ENCODE results near the gene UBE2G2. TPM values are rescaled to one million over a fixed set of nuclear protein-coding genes. Genes with fewer than 3 reads are reported as not detected.

The UBE2G2 gene
- total RNA-seq (100 to 1,000 TPM in 3 of 7 donors, 10 to 100 TPM in 4; 81.1 to 125 (median 93.8) TPM), polyA plus RNA-seq (10 to 100 TPM; 39.4 to 58.0 (median 46.9) TPM)
- long read RNA-seq, donor 1, full-length matches to known transcripts, result 21 of 21 reads
- long read RNA-seq, donor 1, partial matches to known transcripts, result 0 of 21 reads
- long read RNA-seq, donor 1, other reads (novel, unspliced or antisense), result 0 of 21 reads
- long read RNA-seq, donor 2, full-length matches to known transcripts, result 6 of 6 reads
- long read RNA-seq, donor 2, partial matches to known transcripts, result 0 of 6 reads
- long read RNA-seq, donor 2, other reads (novel, unspliced or antisense), result 0 of 6 reads

GRCh38 chr21:44801468-44802395, at the start of gene UBE2G2:
Gene UBE2G2 (minus strand): TSS chr21:44801820. CDS start chr21:44801748, 72 bp downstream.
- Histone ChIP-seq H3K9me3 (no peaks in the 10 kb centered on the region), H3K27me3 (replicated peaks in 1 of 7) (no peaks in the 10 kb centered on the region), H3K4me1 (peaks cover 23 to 77% (median 41%) of the 10 kb centered on the region in 6 donors), H3K4me3 (peak within 1 kb of the TSS; percentile 98 to 100 (median 100)), H3K27ac (peak within 1 kb of the TSS; percentile 67 to 87 (median 76)), H3K36me3 (peaks cover 0 to 65% (median 21%) of the 10 kb centered on the region in 6 donors)
- WGBS, 5 donors, result 0 to 1% (median 1%) methylated on average over 43 to 97 of the region's 97 CpGs
- intact Hi-C loops (cut with DNase I; ENCODE audit: low total_unique reads), result loop anchor here (5.0 to 10.0 kb wide), 2 partner anchors 76 to 123 kb away; partner anchors contain the start of gene ITGB2
- TF ChIP-seq CTCF (IDR thresholded peaks at IDR 0.05 in 8 of 11, conservative IDR thresholded peaks at IDR 0.05 in 3 of 11) (peak in 1 of 11 experiments; percentile 12), POLR2AphosphoS5 (IDR thresholded peaks at IDR 0.05) (peak; percentile 95 to 96 (median 95)), POLR2A (IDR thresholded peaks at IDR 0.05) (no peak)
- DNase-seq, result peak; percentile 96

- H3K27ac ChIP-seq, result peak overlapping the region in 2 of 8 donors; percentile 15 to 22
- no peak overlapping the region for H3K4me3 ChIP-seq
- 76 to 83% (median 79%) methylated on average over 26 of the region's 26 CpGs for WGBS, 5 donors
- peaks cover 3 to 86% (median 71%) of the 10 kb centered on the region in 6 donors for H3K36me3 ChIP-seq
- peaks cover 8 to 85% (median 25%) of the 10 kb centered on the region in 6 donors for H3K4me1 ChIP-seq
- H3K27me3 ChIP-seq (replicated peaks in 1 of 7), result no peaks in the 10 kb centered on the region
- H3K9me3 ChIP-seq, result no peaks in the 10 kb centered on the region
- peak in 2 of 3 donors; percentile 50 to 57 for TF ChIP-seq POLR2AphosphoS5 (IDR thresholded peaks at IDR 0.05)
- no peak for TF ChIP-seq CTCF (IDR thresholded peaks at IDR 0.05 in 8 of 11, conservative IDR thresholded peaks at IDR 0.05 in 3 of 11)
- TF ChIP-seq POLR2A (IDR thresholded peaks at IDR 0.05), result no peak
- no peak for DNase-seq
- intact Hi-C loops (cut with DNase I; ENCODE audit: low total_unique reads), result no loop called here
These were observed 49.5 kb upstream of the UBE2G2 start for GRCh38 chr21:44850905-44851657.

GRCh38 chr21:44850208-44850800, 48.7 kb upstream of the UBE2G2 start:
- 84 to 96% (median 92%) methylated on average over 17 to 20 of the region's 20 CpGs for WGBS, 5 donors
- Histone ChIP-seq H3K4me3 (no peak overlapping the region), H3K36me3 (peaks cover 3 to 78% (median 64%) of the 10 kb centered on the region in 6 donors), H3K4me1 (peaks cover 16 to 85% (median 30%) of the 10 kb centered on the region in 6 donors), H3K27me3 (replicated peaks in 1 of 7) (peaks cover 0 to 6% (median 0%) of the 10 kb centered on the region in 7 donors), H3K27ac (no peak overlapping the region), H3K9me3 (no peaks in the 10 kb centered on the region)
- TF ChIP-seq POLR2A (IDR thresholded peaks at IDR 0.05), result no peak
- peak in 1 of 3 donors; percentile 32 for TF ChIP-seq POLR2AphosphoS5 (IDR thresholded peaks at IDR 0.05)
- intact Hi-C loops (cut with DNase I; ENCODE audit: low total_unique reads), result no loop called here
- DNase-seq, result no peak

Data from spleen (tissue), 13 donors.